ENCODE data around the gene ASIC5. TPM values are rescaled to one million over a fixed set of nuclear protein-coding genes. Genes with fewer than 3 reads are reported as not detected.

ASIC5 gene
- total RNA-seq, 5 donors from 2014 or later (not counting 1 experiment from before 2014, with no cell fraction given): not detected

- no peak overlapping the region for H3K27ac Mint-ChIP-seq
- Histone ChIP-seq H3K9me3 (no peaks in the 10 kb centered on the region), H3K4me3 (ENCODE audit: control insufficient read depth in 1 of 2, extremely low read depth in 1 of 2, low read length in 1 of 2) (no peak overlapping the region), H3K36me3 (ENCODE audit: control insufficient read depth in 2 of 2, extremely low read depth in 1 of 2, insufficient read depth in 1 of 2, low read length in 1 of 2) (no peaks in the 10 kb centered on the region), H3K27me3 (replicated peaks in 1 of 2; ENCODE audit: control insufficient read depth in 2 of 2, extremely low read depth in 1 of 2, insufficient read depth in 2 of 2, low read length in 1 of 2) (peaks cover 0 to 2% of the 10 kb centered on the region in 2 experiments), H3K4me1 (ENCODE audit: control insufficient read depth in 1 of 2, extremely low read depth in 1 of 2, insufficient read depth in 2 of 2, low read length in 2 of 2) (no peaks in the 10 kb centered on the region), H3K27ac (ENCODE audit: low read length) (no peak overlapping the region)
- no peaks in the 10 kb centered on the region for H3K4me1 Mint-ChIP-seq
- no peak overlapping the region for H3K4me3 Mint-ChIP-seq
- H3K36me3 Mint-ChIP-seq: no peaks in the 10 kb centered on the region
- peaks cover 0 to 3% (median 0%) of the 10 kb centered on the region in 3 donors for H3K9me3 Mint-ChIP-seq
- peaks cover 4 to 8% of the 10 kb centered on the region in 2 donors for H3K27me3 Mint-ChIP-seq
- no peak for ATAC-seq (replicated peaks in 1 of 4)
- ChIA-PET POLR2A (no interaction called here), CTCF (no interaction called here)
- DNase-seq: no peak
- no CpG with 5 or more reads among the region's 6 CpGs for WGBS (ENCODE audit: insufficient coverage)
These were observed 19.6 kb upstream of the ASIC5 start for GRCh38 chr4:155885666-155886065.

- no peak overlapping the region for H3K4me3 Mint-ChIP-seq
- peaks cover 0 to 3% (median 0%) of the 10 kb centered on the region in 3 donors for H3K9me3 Mint-ChIP-seq
- ATAC-seq (replicated peaks in 1 of 4) (no peak), DNase-seq (no peak)
- Histone ChIP-seq H3K27ac (ENCODE audit: low read length) (no peak overlapping the region), H3K9me3 (no peaks in the 10 kb centered on the region), H3K27me3 (replicated peaks in 1 of 2; ENCODE audit: control insufficient read depth in 2 of 2, extremely low read depth in 1 of 2, insufficient read depth in 2 of 2, low read length in 1 of 2) (peaks cover 0 to 2% of the 10 kb centered on the region in 2 experiments), H3K4me1 (ENCODE audit: control insufficient read depth in 1 of 2, extremely low read depth in 1 of 2, insufficient read depth in 2 of 2, low read length in 2 of 2) (no peaks in the 10 kb centered on the region), H3K4me3 (ENCODE audit: control insufficient read depth in 1 of 2, extremely low read depth in 1 of 2, low read length in 1 of 2) (no peak overlapping the region), H3K36me3 (ENCODE audit: control insufficient read depth in 2 of 2, extremely low read depth in 1 of 2, insufficient read depth in 1 of 2, low read length in 1 of 2) (no peaks in the 10 kb centered on the region)
- H3K27me3 Mint-ChIP-seq: peaks cover 4% of the 10 kb centered on the region in 2 donors
- H3K4me1 Mint-ChIP-seq: no peaks in the 10 kb centered on the region
- H3K36me3 Mint-ChIP-seq: no peaks in the 10 kb centered on the region
- CTCF ChIA-PET: no interaction called here
- WGBS (ENCODE audit: insufficient coverage): 78% methylated on average over 3 of the region's 3 CpGs
- H3K27ac Mint-ChIP-seq: no peak overlapping the region
- POLR2A ChIA-PET: no interaction called here
These were observed 17.8 kb upstream of the ASIC5 start for GRCh38 chr4:155883895-155884294.

- no peak for DNase-seq
- Mint-ChIP-seq H3K27me3 (peaks cover 4% of the 10 kb centered on the region in 2 donors), H3K4me3 (no peak overlapping the region), H3K9me3 (peaks cover 0 to 3% (median 0%) of the 10 kb centered on the region in 3 donors), H3K36me3 (no peaks in the 10 kb centered on the region), H3K4me1 (no peaks in the 10 kb centered on the region), H3K27ac (no peak overlapping the region)
- Histone ChIP-seq H3K4me3 (ENCODE audit: control insufficient read depth in 1 of 2, extremely low read depth in 1 of 2, low read length in 1 of 2) (no peak overlapping the region), H3K36me3 (ENCODE audit: control insufficient read depth in 2 of 2, extremely low read depth in 1 of 2, insufficient read depth in 1 of 2, low read length in 1 of 2) (no peaks in the 10 kb centered on the region), H3K27me3 (replicated peaks in 1 of 2; ENCODE audit: control insufficient read depth in 2 of 2, extremely low read depth in 1 of 2, insufficient read depth in 2 of 2, low read length in 1 of 2) (peaks cover 0 to 2% of the 10 kb centered on the region in 2 experiments), H3K9me3 (no peaks in the 10 kb centered on the region), H3K4me1 (ENCODE audit: control insufficient read depth in 1 of 2, extremely low read depth in 1 of 2, insufficient read depth in 2 of 2, low read length in 2 of 2) (no peaks in the 10 kb centered on the region), H3K27ac (ENCODE audit: low read length) (no peak overlapping the region)
- no CpG with 5 or more reads among the region's 1 CpG for WGBS (ENCODE audit: insufficient coverage)
- ChIA-PET CTCF (no interaction called here), POLR2A (interaction anchor here in 1 of 2 donors (0.5 kb wide), 1 partner anchor 8 kb away, joined by 3 read pairs; no protein-coding TSS in a partner anchor)
- ATAC-seq (replicated peaks in 1 of 4): no peak
These were observed 15.5 kb upstream of the ASIC5 start for GRCh38 chr4:155881555-155881954.

GRCh38 chr4:155879767-155880166 lies 13.7 kb upstream of the ASIC5 start:
- Histone ChIP-seq H3K27me3 (replicated peaks in 1 of 2; ENCODE audit: control insufficient read depth in 2 of 2, extremely low read depth in 1 of 2, insufficient read depth in 2 of 2, low read length in 1 of 2) (peaks cover 0 to 2% of the 10 kb centered on the region in 2 experiments), H3K9me3 (no peaks in the 10 kb centered on the region), H3K4me1 (ENCODE audit: control insufficient read depth in 1 of 2, extremely low read depth in 1 of 2, insufficient read depth in 2 of 2, low read length in 2 of 2) (no peaks in the 10 kb centered on the region), H3K27ac (ENCODE audit: low read length) (no peak overlapping the region), H3K4me3 (ENCODE audit: control insufficient read depth in 1 of 2, extremely low read depth in 1 of 2, low read length in 1 of 2) (no peak overlapping the region), H3K36me3 (ENCODE audit: control insufficient read depth in 2 of 2, extremely low read depth in 1 of 2, insufficient read depth in 1 of 2, low read length in 1 of 2) (no peaks in the 10 kb centered on the region)
- DNase-seq: no peak
- ChIA-PET CTCF (no interaction called here), POLR2A (no interaction called here)
- no peaks in the 10 kb centered on the region for H3K36me3 Mint-ChIP-seq
- H3K27ac Mint-ChIP-seq: no peak overlapping the region
- ATAC-seq (replicated peaks in 1 of 4): no peak
- no peaks in the 10 kb centered on the region for H3K4me1 Mint-ChIP-seq
- peaks cover 4 to 8% of the 10 kb centered on the region in 2 donors for H3K27me3 Mint-ChIP-seq
- no peak overlapping the region for H3K4me3 Mint-ChIP-seq
- H3K9me3 Mint-ChIP-seq: peaks cover 0 to 4% (median 3%) of the 10 kb centered on the region in 3 donors

GRCh38 chr4:155878611-155879010 lies 12.5 kb upstream of the ASIC5 start:
- peaks cover 0 to 2% of the 10 kb centered on the region in 2 experiments for H3K27me3 ChIP-seq (replicated peaks in 1 of 2; ENCODE audit: control insufficient read depth in 2 of 2, extremely low read depth in 1 of 2, insufficient read depth in 2 of 2, low read length in 1 of 2)
- Mint-ChIP-seq H3K4me1 (no peaks in the 10 kb centered on the region), H3K36me3 (no peaks in the 10 kb centered on the region), H3K27ac (no peak overlapping the region), H3K27me3 (peaks cover 4 to 8% of the 10 kb centered on the region in 2 donors), H3K4me3 (no peak overlapping the region), H3K9me3 (peaks cover 0 to 4% (median 0%) of the 10 kb centered on the region in 3 donors)
- ChIA-PET CTCF (no interaction called here), POLR2A (no interaction called here)
- H3K4me1 ChIP-seq (ENCODE audit: control insufficient read depth in 1 of 2, extremely low read depth in 1 of 2, insufficient read depth in 2 of 2, low read length in 2 of 2): no peaks in the 10 kb centered on the region
- WGBS (ENCODE audit: insufficient coverage): 25% methylated on average over 2 of the region's 2 CpGs
- no peak overlapping the region for H3K27ac ChIP-seq (ENCODE audit: low read length)
- no peaks in the 10 kb centered on the region for H3K9me3 ChIP-seq
- ATAC-seq (replicated peaks in 1 of 4) (no peak), DNase-seq (no peak)
- no peaks in the 10 kb centered on the region for H3K36me3 ChIP-seq (ENCODE audit: control insufficient read depth in 2 of 2, extremely low read depth in 1 of 2, insufficient read depth in 1 of 2, low read length in 1 of 2)
- no peak overlapping the region for H3K4me3 ChIP-seq (ENCODE audit: control insufficient read depth in 1 of 2, extremely low read depth in 1 of 2, low read length in 1 of 2)

- H3K36me3 Mint-ChIP-seq: no peaks in the 10 kb centered on the region
- Histone ChIP-seq H3K27ac (ENCODE audit: low read length) (no peak overlapping the region), H3K9me3 (no peaks in the 10 kb centered on the region), H3K4me3 (ENCODE audit: control insufficient read depth in 1 of 2, extremely low read depth in 1 of 2, low read length in 1 of 2) (no peak overlapping the region), H3K4me1 (ENCODE audit: control insufficient read depth in 1 of 2, extremely low read depth in 1 of 2, insufficient read depth in 2 of 2, low read length in 2 of 2) (no peaks in the 10 kb centered on the region), H3K27me3 (replicated peaks in 1 of 2; ENCODE audit: control insufficient read depth in 2 of 2, extremely low read depth in 1 of 2, insufficient read depth in 2 of 2, low read length in 1 of 2) (no peaks in the 10 kb centered on the region), H3K36me3 (ENCODE audit: control insufficient read depth in 2 of 2, extremely low read depth in 1 of 2, insufficient read depth in 1 of 2, low read length in 1 of 2) (no peaks in the 10 kb centered on the region)
- no peak overlapping the region for H3K27ac Mint-ChIP-seq
- DNase-seq (no peak), ATAC-seq (replicated peaks in 1 of 4) (no peak)
- CTCF ChIA-PET: no interaction called here
- no peak overlapping the region for H3K4me3 Mint-ChIP-seq
- H3K9me3 Mint-ChIP-seq: peaks cover 0 to 4% (median 0%) of the 10 kb centered on the region in 3 donors
- no peaks in the 10 kb centered on the region for H3K4me1 Mint-ChIP-seq
- POLR2A ChIA-PET: no interaction called here
- H3K27me3 Mint-ChIP-seq: peaks cover 2 to 8% of the 10 kb centered on the region in 2 donors
- 100% methylated on average over 1 of the region's 4 CpGs for WGBS (ENCODE audit: insufficient coverage)
These were observed 11.9 kb upstream of the ASIC5 start for GRCh38 chr4:155877971-155878370.

GRCh38 chr4:155875878-155876277 lies 9.8 kb upstream of the ASIC5 start:
- no peaks in the 10 kb centered on the region for H3K36me3 Mint-ChIP-seq
- Histone ChIP-seq H3K4me1 (ENCODE audit: control insufficient read depth in 1 of 2, extremely low read depth in 1 of 2, insufficient read depth in 2 of 2, low read length in 2 of 2) (no peaks in the 10 kb centered on the region), H3K9me3 (no peaks in the 10 kb centered on the region), H3K27me3 (replicated peaks in 1 of 2; ENCODE audit: control insufficient read depth in 2 of 2, extremely low read depth in 1 of 2, insufficient read depth in 2 of 2, low read length in 1 of 2) (peaks cover 0 to 4% of the 10 kb centered on the region in 2 experiments), H3K27ac (ENCODE audit: low read length) (no peak overlapping the region), H3K4me3 (ENCODE audit: control insufficient read depth in 1 of 2, extremely low read depth in 1 of 2, low read length in 1 of 2) (no peak overlapping the region), H3K36me3 (ENCODE audit: control insufficient read depth in 2 of 2, extremely low read depth in 1 of 2, insufficient read depth in 1 of 2, low read length in 1 of 2) (no peaks in the 10 kb centered on the region)
- H3K9me3 Mint-ChIP-seq: peaks cover 0 to 6% (median 0%) of the 10 kb centered on the region in 3 donors
- DNase-seq (no peak), ATAC-seq (replicated peaks in 1 of 4) (no peak)
- no CpG with 5 or more reads among the region's 1 CpG for WGBS (ENCODE audit: insufficient coverage)
- no peak overlapping the region for H3K27ac Mint-ChIP-seq
- CTCF ChIA-PET: no interaction called here
- no peaks in the 10 kb centered on the region for H3K4me1 Mint-ChIP-seq
- H3K27me3 Mint-ChIP-seq: peaks cover 2 to 11% of the 10 kb centered on the region in 2 donors
- POLR2A ChIA-PET: no interaction called here
- H3K4me3 Mint-ChIP-seq: no peak overlapping the region
